IgD-negative memory B cell (primary cell): ENCODE results near the gene PLA2G4B. TPM values are rescaled to one million over a fixed set of nuclear protein-coding genes. Genes with fewer than 3 reads are reported as not detected.
A peak's percentile ranks its signal among the peaks of the same experiment; 100 is the strongest.

ENCODE experiments used
- H3K27ac Mint-ChIP-seq, 3 donors: one replicate each; pipeline ENCODE4 v1.8.0; 2020 to 2022; ENCODE audit warnings: mild to moderate bottlenecking in 3 of 3, mixed read lengths in 3 of 3, moderate library complexity in 1 of 3
- H3K27me3 Mint-ChIP-seq: one replicate; pipeline ENCODE4 v1.8.0; 2021; ENCODE audit warnings: mixed read lengths
- H3K36me3 Mint-ChIP-seq: one replicate; pipeline ENCODE4 v1.8.0; 2020; ENCODE audit warnings: mild to moderate bottlenecking, mixed read lengths
- H3K4me1 Mint-ChIP-seq, 3 donors: one replicate each; pipeline ENCODE4 v1.8.0; 2020 to 2022; ENCODE audit warnings: mixed read lengths in 3 of 3, mild to moderate bottlenecking in 1 of 3
- H3K4me3 Mint-ChIP-seq, 4 donors: one replicate each; pipeline ENCODE4 v1.8.0; 2020 to 2022; ENCODE audit warnings: mild to moderate bottlenecking in 4 of 4, mixed read lengths in 4 of 4, moderate library complexity in 3 of 4
- H3K9me3 Mint-ChIP-seq, 3 donors: one replicate each; pipeline ENCODE4 v1.8.0; 2020 to 2021; ENCODE audit warnings: mixed read lengths in 3 of 3, mild to moderate bottlenecking in 1 of 3
- polyA plus RNA-seq: library from polyadenylated mRNA; unstranded; fragments of 300-500 nt; fragmentation: Illumina TruSeq; gene quantifications from one replicate; pipeline ENCODE4 v1.2.3, GENCODE V29; 2021

PLA2G4B gene
- polyA plus RNA-seq, 1 donor from 2014 or later, result 1.3 TPM

DNA sequence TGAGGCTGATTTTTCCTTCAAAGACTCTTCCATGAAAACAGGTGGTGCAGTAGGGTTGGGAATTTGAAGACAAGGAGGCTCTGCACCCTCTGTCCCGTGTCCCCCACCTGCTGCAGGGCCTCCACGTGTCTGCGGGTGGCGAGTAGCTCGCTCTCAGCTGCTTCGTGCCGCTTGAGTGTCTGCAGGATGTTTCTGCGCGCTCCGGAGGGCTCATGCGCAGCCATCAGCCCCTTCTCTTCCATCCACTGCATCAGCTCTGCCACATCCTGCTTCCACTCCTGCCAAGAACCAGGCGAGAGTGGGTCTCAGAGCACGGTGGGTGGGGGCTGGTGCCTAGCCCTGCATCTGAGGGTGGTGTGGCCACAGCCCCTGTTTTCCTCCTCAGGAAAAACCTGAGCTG lies 37.4 kb downstream of the PLA2G4B start:
- Mint-ChIP-seq H3K27me3 (peaks cover 14% of the 10 kb centered on the region), H3K27ac (peak overlapping the region in 1 of 3 donors; percentile 78), H3K4me1 (peaks cover 0 to 9% (median 8%) of the 10 kb centered on the region in 3 donors), H3K36me3 (no peaks in the 10 kb centered on the region), H3K9me3 (peaks cover 0 to 1% (median 0%) of the 10 kb centered on the region in 3 donors), H3K4me3 (no peak overlapping the region)

DNA sequence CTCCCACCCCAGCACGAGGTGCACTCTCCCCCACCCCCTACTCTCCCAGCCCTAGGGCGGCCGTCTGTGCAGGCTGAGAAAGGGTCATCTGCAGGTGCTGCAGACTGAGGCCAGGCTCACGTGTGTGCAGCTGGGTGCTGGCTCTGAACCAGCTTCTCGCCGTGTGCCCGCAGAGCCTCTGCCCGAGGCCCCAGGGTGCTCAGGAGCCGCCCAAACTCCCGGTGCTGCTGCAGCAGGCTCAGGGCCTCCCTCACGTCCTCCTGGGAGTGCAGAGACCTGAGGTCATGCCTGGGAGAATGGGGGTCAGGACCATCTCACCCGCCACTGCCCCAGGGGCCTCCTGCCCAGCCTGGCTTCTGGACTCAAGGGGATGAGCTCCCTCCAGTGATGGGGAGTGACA lies 38.0 kb downstream of the PLA2G4B start:
- Mint-ChIP-seq H3K9me3 (peaks cover 0 to 1% (median 0%) of the 10 kb centered on the region in 3 donors), H3K4me1 (peaks cover 0 to 14% (median 8%) of the 10 kb centered on the region in 3 donors), H3K27ac (no peak overlapping the region), H3K4me3 (no peak overlapping the region), H3K36me3 (no peaks in the 10 kb centered on the region), H3K27me3 (peaks cover 21% of the 10 kb centered on the region)

DNA sequence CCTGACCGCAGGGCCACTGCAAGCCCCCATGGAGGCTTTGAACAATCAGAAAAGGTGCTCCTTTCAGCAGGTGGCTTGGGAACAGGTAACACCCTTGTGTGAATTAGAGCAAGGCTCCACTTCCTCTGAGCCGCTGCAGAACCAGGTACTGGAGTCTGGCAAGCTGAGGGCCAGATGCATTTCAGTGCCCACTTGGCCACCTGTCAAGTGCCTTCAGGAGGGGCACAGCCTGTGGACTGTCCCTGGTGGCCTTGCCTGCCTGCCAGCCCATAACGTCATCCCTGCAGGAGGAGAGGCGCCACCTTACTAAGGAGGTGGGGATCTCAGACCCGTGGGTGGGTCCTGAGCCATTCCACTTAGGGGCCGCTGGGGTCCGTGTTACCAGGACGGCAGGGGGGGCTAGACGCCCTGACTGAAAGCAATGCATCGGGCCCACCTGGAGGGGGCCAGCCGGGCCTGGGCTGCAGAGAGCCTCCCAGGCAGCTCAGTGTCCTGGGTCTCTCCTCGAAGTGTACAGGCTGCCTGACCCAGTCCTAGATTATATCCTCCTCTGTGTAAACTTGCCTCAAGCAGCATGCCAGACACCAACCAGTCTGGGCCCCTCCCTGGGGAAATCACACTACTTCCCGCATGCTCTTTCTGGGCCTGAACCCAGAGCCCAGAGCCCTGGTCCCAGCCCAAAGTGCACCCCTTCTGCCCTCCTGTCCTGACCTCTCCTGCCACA lies 39.1 kb downstream of the PLA2G4B start:
- peaks cover 0 to 1% (median 0%) of the 10 kb centered on the region in 3 donors for H3K9me3 Mint-ChIP-seq
- no peak overlapping the region for H3K4me3 Mint-ChIP-seq
- H3K27me3 Mint-ChIP-seq, result peaks cover 21% of the 10 kb centered on the region
- H3K36me3 Mint-ChIP-seq, result no peaks in the 10 kb centered on the region
- H3K27ac Mint-ChIP-seq, result no peak overlapping the region
- peaks cover 0 to 13% (median 10%) of the 10 kb centered on the region in 3 donors for H3K4me1 Mint-ChIP-seq

DNA sequence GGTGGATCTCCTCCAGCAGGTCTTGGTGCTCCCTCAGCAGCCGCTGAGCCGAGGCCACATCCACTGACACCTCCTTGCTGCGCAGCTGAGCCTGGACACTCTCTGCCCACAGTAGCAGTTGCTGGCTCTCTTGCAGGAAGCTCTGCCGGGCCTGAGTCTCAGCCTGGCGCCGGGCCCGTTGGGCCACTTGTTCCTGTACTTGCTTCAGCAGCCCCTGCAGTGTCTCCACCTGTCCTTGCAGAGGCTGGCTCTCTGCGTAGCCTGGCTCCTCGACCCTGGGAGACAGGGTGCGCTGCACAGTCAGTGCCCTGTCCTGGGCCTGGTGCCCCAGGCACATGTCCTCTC lies 39.7 kb downstream of the PLA2G4B start:
- Mint-ChIP-seq H3K27ac (no peak overlapping the region), H3K36me3 (no peaks in the 10 kb centered on the region), H3K4me1 (peaks cover 0 to 13% (median 12%) of the 10 kb centered on the region in 3 donors), H3K4me3 (no peak overlapping the region), H3K27me3 (peaks cover 18% of the 10 kb centered on the region), H3K9me3 (peaks cover 0 to 1% (median 0%) of the 10 kb centered on the region in 3 donors)

DNA sequence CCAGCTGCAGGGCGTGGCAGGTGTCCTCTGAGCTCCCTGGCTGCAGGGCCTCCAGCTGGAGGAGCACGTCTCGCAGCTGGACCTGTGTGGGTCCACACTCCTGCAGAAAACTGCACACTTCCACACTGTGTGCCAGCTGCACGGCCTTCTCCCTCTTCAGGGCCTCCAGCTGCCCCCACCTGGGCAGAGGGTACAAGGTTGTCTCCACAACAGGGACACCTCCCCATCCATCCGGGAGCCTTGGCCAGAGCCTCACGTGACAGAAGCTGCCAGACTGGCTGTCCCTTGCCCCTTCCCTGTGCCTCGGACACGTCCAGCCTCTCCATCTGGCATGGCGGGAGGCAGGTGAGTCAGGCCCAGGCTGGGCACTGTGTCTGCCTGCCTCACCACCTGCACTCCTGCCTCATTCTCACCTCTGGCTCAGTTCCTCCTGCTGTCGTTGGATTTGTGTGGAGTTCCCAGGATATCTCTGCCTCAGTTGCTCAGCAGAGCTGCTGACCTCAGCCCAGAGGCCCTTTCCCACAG lies 40.7 kb downstream of the PLA2G4B start:
- H3K4me1 Mint-ChIP-seq, result peaks cover 0 to 15% (median 13%) of the 10 kb centered on the region in 3 donors
- no peak overlapping the region for H3K27ac Mint-ChIP-seq
- H3K36me3 Mint-ChIP-seq, result no peaks in the 10 kb centered on the region
- no peak overlapping the region for H3K4me3 Mint-ChIP-seq
- peaks cover 0 to 1% (median 0%) of the 10 kb centered on the region in 3 donors for H3K9me3 Mint-ChIP-seq
- H3K27me3 Mint-ChIP-seq, result peaks cover 15% of the 10 kb centered on the region

DNA sequence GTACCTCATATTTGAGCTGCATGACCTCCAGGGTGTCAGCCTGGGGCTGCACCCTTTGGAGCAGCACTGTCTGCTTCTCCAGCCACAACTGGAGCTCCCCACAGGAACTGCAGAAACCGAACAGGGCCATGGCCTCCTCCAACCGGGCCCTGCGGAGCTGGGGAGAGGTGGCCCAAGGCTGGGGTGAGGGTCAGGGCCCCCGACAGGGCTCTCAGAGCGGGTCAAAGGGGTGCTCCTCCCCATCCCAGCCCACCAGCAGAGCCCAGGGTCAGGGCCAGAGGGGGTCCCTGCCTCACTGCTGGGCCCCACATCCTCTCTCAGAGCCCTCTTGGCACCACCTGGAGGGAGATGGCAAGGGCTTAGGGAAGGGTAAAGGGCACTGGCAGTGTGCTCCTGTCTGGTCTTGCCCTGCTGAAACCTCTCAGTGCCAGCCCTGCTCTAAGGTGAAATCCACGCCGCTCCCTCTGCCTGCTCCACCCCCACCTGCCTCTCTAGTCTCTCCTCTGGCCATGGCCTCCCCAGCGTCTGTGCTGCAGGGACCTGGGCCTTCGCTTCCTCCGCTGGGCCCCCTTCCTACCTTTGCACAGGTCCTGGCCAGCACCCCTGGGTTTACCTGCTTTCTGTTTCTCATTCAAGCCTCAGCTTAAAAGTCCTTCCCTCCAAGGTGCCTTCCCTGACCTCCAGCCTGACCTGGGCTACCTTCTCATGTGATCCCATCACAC lies 41.7 kb downstream of the PLA2G4B start:
- H3K36me3 Mint-ChIP-seq, result no peaks in the 10 kb centered on the region
- peaks cover 0 to under 1% (median 0%) of the 10 kb centered on the region in 3 donors for H3K9me3 Mint-ChIP-seq
- H3K4me3 Mint-ChIP-seq, result no peak overlapping the region
- peaks cover 0 to 18% (median 12%) of the 10 kb centered on the region in 3 donors for H3K4me1 Mint-ChIP-seq
- H3K27me3 Mint-ChIP-seq, result peaks cover 14% of the 10 kb centered on the region
- no peak overlapping the region for H3K27ac Mint-ChIP-seq

DNA sequence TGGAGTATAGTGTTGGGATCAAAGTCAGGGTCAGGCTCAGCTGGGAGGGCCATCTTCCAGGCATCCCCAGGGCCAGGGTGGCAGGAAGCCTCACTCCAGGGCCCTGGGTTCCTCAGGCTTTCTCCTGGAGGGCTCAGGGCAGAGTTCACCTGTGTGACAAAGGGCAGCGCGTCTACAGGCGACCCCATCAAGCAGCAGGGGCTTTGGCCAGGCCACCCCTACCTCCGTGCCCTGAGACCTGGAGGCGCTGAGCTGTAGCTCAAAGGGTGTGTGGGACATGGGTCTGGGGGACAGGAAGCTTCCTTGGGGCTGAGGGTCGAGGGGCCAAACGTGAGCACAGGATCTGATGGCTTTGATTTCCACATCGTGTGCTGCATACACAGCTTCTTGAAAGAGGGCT lies 42.4 kb downstream of the PLA2G4B start:
- H3K4me1 Mint-ChIP-seq, result peaks cover 0 to 13% (median 9%) of the 10 kb centered on the region in 3 donors
- H3K36me3 Mint-ChIP-seq, result no peaks in the 10 kb centered on the region
- H3K9me3 Mint-ChIP-seq, result no peaks in the 10 kb centered on the region
- H3K27ac Mint-ChIP-seq, result peak overlapping the region in 1 of 3 donors; percentile 54
- peaks cover 13% of the 10 kb centered on the region for H3K27me3 Mint-ChIP-seq
- peak overlapping the region in 1 of 4 donors; percentile 75 for H3K4me3 Mint-ChIP-seq

DNA sequence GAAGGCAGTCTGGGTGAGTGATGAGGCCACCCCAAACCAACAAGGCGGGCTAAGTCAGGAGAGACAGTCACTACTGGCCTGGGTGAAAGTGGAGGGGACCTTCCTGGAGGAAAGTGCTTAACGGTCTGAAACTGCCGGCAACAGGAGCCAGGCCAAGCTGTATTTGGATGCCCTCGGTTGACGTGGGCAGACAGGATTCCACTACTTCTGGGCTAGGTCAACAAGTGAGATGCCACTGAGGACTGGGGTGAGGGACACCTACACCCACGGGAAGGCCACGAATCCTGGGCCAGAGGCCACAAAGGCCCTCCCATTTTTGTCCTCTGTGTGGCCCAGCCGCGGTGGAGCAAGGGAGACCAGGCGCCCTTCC lies 42.9 kb downstream of the PLA2G4B start:
- Mint-ChIP-seq H3K27ac (peak overlapping the region in 1 of 3 donors; percentile 54), H3K9me3 (no peaks in the 10 kb centered on the region), H3K4me1 (peaks cover 0 to 11% (median 7%) of the 10 kb centered on the region in 3 donors), H3K4me3 (peak overlapping the region in 1 of 4 donors; percentile 75), H3K27me3 (peaks cover 13% of the 10 kb centered on the region), H3K36me3 (no peaks in the 10 kb centered on the region)

DNA sequence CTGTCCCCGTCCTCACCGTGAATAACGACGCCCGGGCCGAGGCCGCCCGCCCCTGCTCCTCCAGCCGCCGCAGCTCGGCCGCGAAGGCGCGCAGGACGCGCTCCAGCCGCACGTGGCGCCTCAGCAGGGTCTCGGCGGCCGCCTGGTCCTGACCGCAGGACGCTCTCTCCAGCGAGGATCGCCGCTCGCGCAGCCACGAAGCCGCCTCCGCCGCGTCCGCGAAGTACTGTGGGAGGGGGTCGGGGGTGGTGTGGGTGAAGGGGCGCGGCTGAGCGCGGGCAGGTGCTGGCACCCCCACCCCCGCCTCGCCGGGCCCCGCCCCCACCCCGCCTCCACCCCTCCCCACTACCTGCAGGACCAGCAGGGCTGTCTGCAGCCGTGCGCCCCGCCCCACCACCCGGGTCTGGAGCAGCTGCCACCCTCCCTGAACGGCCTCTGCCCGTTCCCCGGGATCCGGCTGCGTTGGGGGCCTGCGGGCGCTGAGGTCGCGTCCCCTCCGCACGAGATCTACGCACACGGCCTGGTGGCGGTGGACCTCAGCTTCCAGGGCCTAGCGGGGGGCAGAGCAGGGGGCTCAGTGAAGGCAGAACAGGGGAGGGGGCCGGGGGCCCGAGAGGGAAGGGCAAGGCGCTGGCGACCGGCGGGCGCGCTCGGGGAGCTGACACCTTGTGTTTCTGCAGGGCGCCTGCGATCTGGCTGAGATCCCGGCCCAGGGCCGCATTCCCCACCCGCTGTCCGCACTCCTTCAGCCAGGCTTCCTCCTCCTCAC lies 43.5 kb downstream of the PLA2G4B start:
- no peak overlapping the region for H3K27ac Mint-ChIP-seq
- no peak overlapping the region for H3K4me3 Mint-ChIP-seq
- peaks cover 13% of the 10 kb centered on the region for H3K27me3 Mint-ChIP-seq
- no peaks in the 10 kb centered on the region for H3K9me3 Mint-ChIP-seq
- no peaks in the 10 kb centered on the region for H3K36me3 Mint-ChIP-seq
- peaks cover 0 to 11% (median 7%) of the 10 kb centered on the region in 3 donors for H3K4me1 Mint-ChIP-seq

DNA sequence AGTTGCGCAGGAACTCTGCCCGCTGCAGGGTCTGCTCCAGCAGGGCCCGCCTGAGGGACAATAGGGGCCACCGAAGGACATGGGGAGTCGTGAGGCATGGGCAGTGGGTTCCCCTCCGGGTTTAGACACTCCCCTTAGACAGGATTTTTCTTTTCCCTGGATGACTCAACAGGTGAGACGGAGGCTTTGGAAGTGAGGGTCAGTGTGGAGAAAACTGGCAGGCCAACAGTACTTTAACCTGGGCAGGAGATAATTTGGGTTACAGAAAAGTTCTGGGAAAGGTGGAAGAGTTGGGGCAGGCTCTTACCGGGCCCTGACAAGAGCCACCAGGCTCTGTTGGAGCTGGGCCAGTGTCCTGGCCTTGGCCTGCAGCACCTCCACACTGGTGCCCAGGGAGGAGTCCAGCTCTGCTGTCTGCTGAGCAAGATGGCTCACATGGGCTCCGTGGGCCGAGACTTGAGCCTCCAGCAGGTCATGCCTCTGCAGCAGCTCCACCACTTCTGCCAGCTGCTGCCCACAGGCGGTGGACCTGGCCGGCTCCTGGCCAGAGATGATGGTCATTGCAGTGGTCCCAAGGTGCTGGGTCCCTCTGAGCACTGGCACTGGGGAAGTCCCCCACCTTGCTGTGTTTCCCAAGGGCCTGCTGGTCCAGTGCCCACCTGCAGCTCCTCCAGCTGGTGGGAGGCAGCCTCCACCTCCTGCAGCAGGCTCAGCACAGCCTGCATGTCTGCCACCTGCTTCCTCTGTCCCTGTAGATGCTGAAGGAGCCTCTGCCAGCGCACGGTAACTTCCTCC lies 44.2 kb downstream of the PLA2G4B start:
- no peak overlapping the region for H3K27ac Mint-ChIP-seq
- no peaks in the 10 kb centered on the region for H3K36me3 Mint-ChIP-seq
- H3K27me3 Mint-ChIP-seq, result peaks cover 13% of the 10 kb centered on the region
- H3K9me3 Mint-ChIP-seq, result no peaks in the 10 kb centered on the region
- H3K4me3 Mint-ChIP-seq, result peak overlapping the region in 1 of 4 donors; percentile 23
- peaks cover 4 to 11% (median 7%) of the 10 kb centered on the region in 3 donors for H3K4me1 Mint-ChIP-seq

DNA sequence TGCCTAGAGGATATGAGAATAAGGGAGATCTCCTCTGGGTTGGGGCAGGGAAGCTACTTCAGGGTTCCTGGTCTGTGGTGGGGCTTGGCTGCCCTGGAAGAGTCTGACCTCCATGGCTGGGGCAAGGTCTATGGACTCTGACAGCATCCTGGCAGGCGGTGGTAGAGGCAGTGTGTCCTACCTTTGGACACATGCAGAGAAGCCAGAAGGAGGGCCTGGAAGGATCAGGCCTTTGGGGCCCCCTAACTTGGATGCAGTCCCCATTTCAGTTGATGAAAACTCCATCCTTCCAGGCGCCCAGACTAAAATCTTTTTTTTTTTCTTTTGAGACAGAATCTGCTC lies 44.8 kb downstream of the PLA2G4B start:
- Mint-ChIP-seq H3K27ac (no peak overlapping the region), H3K4me3 (peak overlapping the region in 1 of 4 donors; percentile 23), H3K9me3 (no peaks in the 10 kb centered on the region), H3K4me1 (peaks cover 4 to 13% (median 7%) of the 10 kb centered on the region in 3 donors), H3K36me3 (no peaks in the 10 kb centered on the region), H3K27me3 (peaks cover 13% of the 10 kb centered on the region)

DNA sequence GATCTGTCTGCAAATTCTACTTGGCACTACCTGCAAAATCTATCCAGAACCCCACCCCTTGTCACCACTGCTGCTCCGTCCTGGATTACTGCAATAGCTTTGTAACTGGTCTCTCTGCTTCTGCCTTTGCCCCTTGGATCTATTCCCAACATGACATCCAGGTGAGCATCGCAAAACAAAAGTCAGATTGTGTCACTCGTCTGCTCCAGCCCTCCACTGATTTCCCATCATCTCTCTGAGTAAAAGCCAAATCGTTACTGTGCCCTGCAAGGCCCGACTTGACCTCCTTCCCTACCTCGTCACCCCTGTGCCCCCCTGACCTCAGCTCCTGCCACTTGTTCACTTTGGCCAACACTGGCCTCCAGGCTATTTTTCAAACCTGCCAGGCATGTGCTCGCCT lies 45.8 kb downstream of the PLA2G4B start:
- no peaks in the 10 kb centered on the region for H3K36me3 Mint-ChIP-seq

DNA sequence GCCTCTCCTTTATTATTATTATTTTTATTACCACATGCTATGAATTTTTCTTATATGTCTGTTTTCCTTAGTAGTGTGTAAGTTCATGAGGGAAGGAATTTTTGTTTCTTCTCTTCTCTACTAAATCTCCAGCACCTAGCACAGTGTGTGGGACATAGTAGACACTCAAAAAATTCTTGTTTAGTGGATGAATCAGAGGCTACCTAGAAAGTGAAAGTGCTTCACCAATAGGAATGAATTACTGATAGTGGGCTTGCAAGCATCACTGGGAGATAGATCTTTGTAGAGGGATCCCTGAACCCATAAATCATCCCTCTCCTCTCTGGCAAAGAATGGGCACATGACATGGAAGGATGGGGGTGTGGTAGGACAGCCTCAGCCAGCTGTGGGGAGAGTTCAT lies 46.7 kb downstream of the PLA2G4B start:
- H3K9me3 Mint-ChIP-seq, result no peaks in the 10 kb centered on the region
- no peak overlapping the region for H3K4me3 Mint-ChIP-seq
- H3K27me3 Mint-ChIP-seq, result peaks cover 11% of the 10 kb centered on the region
- no peaks in the 10 kb centered on the region for H3K36me3 Mint-ChIP-seq
- H3K27ac Mint-ChIP-seq, result no peak overlapping the region
- H3K4me1 Mint-ChIP-seq, result peaks cover 4 to 17% (median 11%) of the 10 kb centered on the region in 3 donors

More for the DNA sequence above, 45.8 kb downstream of the PLA2G4B start:
- Mint-ChIP-seq H3K9me3 (no peaks in the 10 kb centered on the region), H3K4me1 (peaks cover 4 to 17% (median 10%) of the 10 kb centered on the region in 3 donors), H3K27me3 (peaks cover 13% of the 10 kb centered on the region), H3K27ac (no peak overlapping the region), H3K4me3 (peak overlapping the region in 1 of 4 donors; percentile 70)

DNA sequence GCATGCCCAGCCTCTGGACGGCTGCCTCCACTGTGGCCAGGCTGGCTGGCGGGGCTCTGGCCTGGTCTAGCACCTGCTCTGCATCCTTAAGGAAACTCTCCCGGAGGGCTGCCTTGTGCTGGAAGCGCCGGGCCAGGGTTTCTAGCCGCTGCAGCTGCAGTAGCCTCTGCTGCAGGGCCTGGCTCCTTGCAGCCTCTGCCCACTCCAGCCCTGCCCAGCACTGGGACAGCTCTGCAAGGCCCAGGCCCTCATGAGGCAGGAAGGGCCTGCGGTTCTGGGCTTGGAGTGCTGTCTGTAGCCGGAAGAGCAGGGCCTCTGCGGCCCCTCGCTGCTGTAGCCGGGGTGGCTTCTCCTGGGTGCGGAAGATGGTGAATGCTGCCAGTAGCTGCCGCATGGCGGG lies 47.2 kb downstream of the PLA2G4B start:
- no peak overlapping the region for H3K4me3 Mint-ChIP-seq
- H3K27ac Mint-ChIP-seq, result no peak overlapping the region
- H3K4me1 Mint-ChIP-seq, result peaks cover 6 to 17% (median 11%) of the 10 kb centered on the region in 3 donors
- no peaks in the 10 kb centered on the region for H3K9me3 Mint-ChIP-seq
- no peaks in the 10 kb centered on the region for H3K36me3 Mint-ChIP-seq
- H3K27me3 Mint-ChIP-seq, result peaks cover 11% of the 10 kb centered on the region
